Dedifferentiated amniotic fluid mesenchymal stem cell (primary cell): ENCODE data around the gene ADCY10.
"Not testable (repeated sequence)": the region's sequence is repeated elsewhere in the genome, so short reads cannot be mapped to it uniquely, and the experiment has no call there.

Source experiments
- DNase-seq: peaks from one replicate; pipeline ENCODE4 v3.0.0-alpha.2; 2016; ENCODE audit errors: extremely low spot score

ADCY10 gene

GRCh38 chr1:167882376-167882775, 31.6 kb downstream of the ADCY10 start:
- no peak for DNase-seq

GRCh38 chr1:167881786-167882185, 32.1 kb downstream of the ADCY10 start:
- no peak for DNase-seq

- no peak for DNase-seq
Measured at GRCh38 chr1:167881069-167881468, 32.9 kb downstream of the ADCY10 start.

GRCh38 chr1:167880580-167881021, 33.3 kb downstream of the ADCY10 start:
- no peak for DNase-seq

- no peak for DNase-seq
Measured at GRCh38 chr1:167879508-167879907, 34.4 kb downstream of the ADCY10 start.

- no peak for DNase-seq
Measured at GRCh38 chr1:167878372-167879160, 35.4 kb downstream of the ADCY10 start.

- no peak for DNase-seq
Measured at GRCh38 chr1:167876597-167877175, 37.2 kb downstream of the ADCY10 start.

- DNase-seq: peak; percentile 70
Measured at GRCh38 chr1:167871331-167871730, 42.6 kb downstream of the ADCY10 start.

- not testable (repeated sequence) for DNase-seq
Measured at GRCh38 chr1:167869157-167870001, 44.6 kb downstream of the ADCY10 start.

- not testable (repeated sequence) for DNase-seq
Measured at GRCh38 chr1:167866739-167867414, 47.1 kb downstream of the ADCY10 start.

GRCh38 chr1:167866326-167866725, 47.6 kb downstream of the ADCY10 start:
- DNase-seq: not testable (repeated sequence)

GRCh38 chr1:167865804-167866308, 48.1 kb downstream of the ADCY10 start:
- not testable (repeated sequence) for DNase-seq

GRCh38 chr1:167865193-167865592, 48.7 kb downstream of the ADCY10 start:
- DNase-seq: not testable (repeated sequence)

GRCh38 chr1:167864392-167865032, 49.4 kb downstream of the ADCY10 start:
- DNase-seq: no peak

- no peak for DNase-seq
Measured at GRCh38 chr1:167863921-167864279, 50.0 kb downstream of the ADCY10 start.

GRCh38 chr1:167863191-167863920, 50.6 kb downstream of the ADCY10 start:
- not testable (repeated sequence) for DNase-seq

- no peak for DNase-seq
Measured at GRCh38 chr1:167862432-167863076, 51.4 kb downstream of the ADCY10 start.

GRCh38 chr1:167861664-167862381, 52.1 kb downstream of the ADCY10 start:
- DNase-seq: no peak

- DNase-seq: no peak
Measured at GRCh38 chr1:167860231-167860923, 53.6 kb downstream of the ADCY10 start.
